Trophoblast cell (in vitro differentiated cells and primary cell): Measurements from ENCODE around the gene SENP6.
"Not testable (repeated sequence)": the region's sequence is repeated elsewhere in the genome, so short reads cannot be mapped to it uniquely, and the experiment has no call there.

Experiments used
- DNase-seq, 2 donors: peaks; one replicate each; pipeline ENCODE4 v3.0.0-alpha.2; 2016
- H2AFZ ChIP-seq: 2 replicates; pipeline ENCODE4 v1.6.1; 2013; ENCODE audit warnings: low read length, moderate library complexity, mild to moderate bottlenecking; ENCODE audit not compliant: insufficient read depth, poor library complexity
- H2AK5ac ChIP-seq: 2 replicates; pipeline ENCODE4 v1.6.1; 2013; ENCODE audit warnings: mild to moderate bottlenecking, low read length
- H2BK120ac ChIP-seq: 2 replicates; pipeline ENCODE4 v1.6.1; 2013; ENCODE audit warnings: low read length, mild to moderate bottlenecking, moderate library complexity; ENCODE audit not compliant: insufficient read depth, poor library complexity
- H2BK12ac ChIP-seq: 2 replicates; pipeline ENCODE4 v1.6.1; 2013; ENCODE audit warnings: mild to moderate bottlenecking, low read length, moderate library complexity
- H2BK5ac ChIP-seq: 2 replicates; pipeline ENCODE4 v1.6.1; 2013; ENCODE audit warnings: low read length, low read depth, moderate library complexity, mild to moderate bottlenecking; ENCODE audit not compliant: poor library complexity
- H3K14ac ChIP-seq: 2 replicates; pipeline ENCODE4 v1.6.1; 2013; ENCODE audit warnings: mild to moderate bottlenecking, low read length
- H3K18ac ChIP-seq: 2 replicates; pipeline ENCODE4 v1.6.1; 2013; ENCODE audit warnings: mild to moderate bottlenecking, low read length
- H3K23ac ChIP-seq: 2 replicates; pipeline ENCODE4 v1.6.1; 2013; ENCODE audit warnings: low read length
- H3K27ac ChIP-seq: 2 replicates; pipeline ENCODE4 v1.5.1; 2013; ENCODE audit warnings: low read depth, mild to moderate bottlenecking, inconsistent platforms, low read length, moderate library complexity
- H3K27me3 ChIP-seq: 2 replicates; pipeline ENCODE4 v1.6.1; 2013; ENCODE audit warnings: inconsistent platforms, mild to moderate bottlenecking, low read length, moderate library complexity; ENCODE audit not compliant: insufficient read depth
- H3K36me3 ChIP-seq, 2 experiments: 1 replicate in 1 of 2; 2 replicates in 1 of 2; pipeline ENCODE4 v1.6.1; 2013; ENCODE audit warnings: low read length in 2 of 2, mild to moderate bottlenecking in 2 of 2, moderate library complexity in 1 of 2; ENCODE audit not compliant: insufficient read depth in 2 of 2, control insufficient read depth in 1 of 2
- H3K4ac ChIP-seq: 2 replicates; pipeline ENCODE4 v1.6.1; 2013; ENCODE audit warnings: low read depth, mild to moderate bottlenecking, low read length, moderate library complexity
- H3K4me1 ChIP-seq, 2 experiments: 1 replicate in 1 of 2; 2 replicates in 1 of 2; pipeline ENCODE4 v1.6.1; 2013; ENCODE audit warnings: low read length in 2 of 2, mild to moderate bottlenecking in 2 of 2, moderate library complexity in 1 of 2; ENCODE audit not compliant: insufficient read depth in 2 of 2, control insufficient read depth in 1 of 2
- H3K4me2 ChIP-seq: 2 replicates; pipeline ENCODE4 v1.6.1; 2013; ENCODE audit warnings: inconsistent platforms, mild to moderate bottlenecking, low read length, moderate library complexity
- H3K4me3 ChIP-seq: 2 replicates; pipeline ENCODE4 v1.5.1; 2013; ENCODE audit warnings: mild to moderate bottlenecking, low read depth, low read length, inconsistent platforms
- H3K79me1 ChIP-seq: one replicate; pipeline ENCODE4 v1.6.1; 2013; ENCODE audit warnings: low read length
- H3K79me2 ChIP-seq: 2 replicates; pipeline ENCODE4 v1.6.1; 2013; ENCODE audit warnings: low read length, mild to moderate bottlenecking; ENCODE audit not compliant: control insufficient read depth, insufficient read depth, poor library complexity
- H3K9ac ChIP-seq: 2 replicates; pipeline ENCODE4 v1.6.1; 2013; ENCODE audit warnings: mild to moderate bottlenecking, low read length
- H3K9me3 ChIP-seq: 2 replicates; pipeline ENCODE4 v1.6.1; 2013; ENCODE audit warnings: low read depth, mild to moderate bottlenecking, control low read depth, inconsistent platforms, low read length; ENCODE audit not compliant: insufficient read depth
- H4K12ac ChIP-seq: 2 replicates; pipeline ENCODE4 v1.6.1; 2013; ENCODE audit warnings: low read depth, mild to moderate bottlenecking, low read length, moderate library complexity
- H4K8ac ChIP-seq: 2 replicates; pipeline ENCODE4 v1.6.1; 2013; ENCODE audit warnings: low read depth, mild to moderate bottlenecking, low read length, moderate library complexity
- H4K91ac ChIP-seq: one replicate; pipeline ENCODE4 v1.6.1; 2013; ENCODE audit warnings: low read depth, mild to moderate bottlenecking, low read length, moderate library complexity
- whole genome bisulfite sequencing: extraction: QIAGEN DNeasy Blood & Tissue Kit; methylation state at CpG from one replicate; pipeline ENCODE4 v1.1.7; 2013; ENCODE audit warnings: missing lambda C conversion rate; ENCODE audit not compliant: insufficient read length, insufficient coverage; ENCODE audit errors: extremely low coverage; 5-methylcytosine and 5-hydroxymethylcytosine counted together

SENP6 gene

GRCh38 chr6:75627708-75628107 is 26.0 kb downstream of the SENP6 start:
- not testable (repeated sequence) for H3K27ac ChIP-seq, H2AK5ac ChIP-seq, H3K27me3 ChIP-seq, H3K4ac ChIP-seq, H2BK120ac ChIP-seq, DNase-seq, H3K4me2 ChIP-seq, H2BK5ac ChIP-seq, H3K9me3 ChIP-seq, H3K18ac ChIP-seq, H3K9ac ChIP-seq, H3K14ac ChIP-seq, H3K23ac ChIP-seq, H3K4me3 ChIP-seq, H4K12ac ChIP-seq, H3K79me2 ChIP-seq, H4K91ac ChIP-seq, H2AFZ ChIP-seq, H2BK12ac ChIP-seq, H4K8ac ChIP-seq, H3K79me1 ChIP-seq, H3K4me1 ChIP-seq
- no CpG with 5 or more reads among the region's 9 CpGs for WGBS
- peaks cover 12 to 18% of the 10 kb centered on the region in 2 experiments for H3K36me3 ChIP-seq

GRCh38 chr6:75631859-75632635 is 30.4 kb downstream of the SENP6 start:
- H3K36me3 ChIP-seq, result peaks cover 11 to 15% of the 10 kb centered on the region in 2 experiments
- H3K14ac ChIP-seq, result no peak overlapping the region
- no peaks in the 10 kb centered on the region for H3K79me2 ChIP-seq
- no peaks in the 10 kb centered on the region for H3K27me3 ChIP-seq
- no peak for DNase-seq
- no peak overlapping the region for H2BK120ac ChIP-seq
- H3K23ac ChIP-seq, result no peak overlapping the region
- H3K4me2 ChIP-seq, result no peak overlapping the region
- no peaks in the 10 kb centered on the region for H3K79me1 ChIP-seq
- H3K4me1 ChIP-seq, result no peaks in the 10 kb centered on the region
- no CpG with 5 or more reads among the region's 5 CpGs for whole genome bisulfite sequencing
- H3K18ac ChIP-seq, result no peak overlapping the region
- no peak overlapping the region for H2AK5ac ChIP-seq
- H3K27ac ChIP-seq, result no peak overlapping the region
- no peak overlapping the region for H3K4ac ChIP-seq
- no peak overlapping the region for H2AFZ ChIP-seq
- H3K9me3 ChIP-seq, result no peaks in the 10 kb centered on the region
- H4K91ac ChIP-seq, result no peak overlapping the region
- no peak overlapping the region for H3K9ac ChIP-seq
- H4K8ac ChIP-seq, result no peak overlapping the region
- H2BK12ac ChIP-seq, result no peak overlapping the region
- H2BK5ac ChIP-seq, result no peak overlapping the region
- no peak overlapping the region for H4K12ac ChIP-seq
- H3K4me3 ChIP-seq, result no peak overlapping the region

GRCh38 chr6:75633045-75633444 is 31.4 kb downstream of the SENP6 start:
- no CpG with 5 or more reads among the region's 1 CpG for WGBS
- Histone ChIP-seq H2BK120ac (no peak overlapping the region), H3K36me3 (peaks cover 12 to 14% of the 10 kb centered on the region in 2 experiments), H3K23ac (no peak overlapping the region), H3K9ac (no peak overlapping the region), H2AFZ (no peak overlapping the region), H3K14ac (no peak overlapping the region), H2BK12ac (no peak overlapping the region), H3K79me2 (no peaks in the 10 kb centered on the region), H3K4me2 (no peak overlapping the region), H3K4me1 (no peaks in the 10 kb centered on the region), H4K91ac (no peak overlapping the region), H3K9me3 (no peaks in the 10 kb centered on the region), H3K18ac (no peak overlapping the region), H3K4me3 (no peak overlapping the region), H3K27me3 (no peaks in the 10 kb centered on the region), H4K8ac (no peak overlapping the region), H2BK5ac (no peak overlapping the region), H3K27ac (no peak overlapping the region), H2AK5ac (no peak overlapping the region), H3K4ac (no peak overlapping the region), H4K12ac (no peak overlapping the region), H3K79me1 (no peaks in the 10 kb centered on the region)
- no peak for DNase-seq

GRCh38 chr6:75642311-75642710 is 40.6 kb downstream of the SENP6 start:
- H4K91ac ChIP-seq, result no peak overlapping the region

More at GRCh38 chr6:75642311-75642710, 40.6 kb downstream of the SENP6 start:
- H2BK5ac ChIP-seq, result no peak overlapping the region
- no peak overlapping the region for H3K4me3 ChIP-seq
- H3K9ac ChIP-seq, result no peak overlapping the region
- no peak overlapping the region for H3K4me2 ChIP-seq
- H3K4me1 ChIP-seq, result peaks cover 0 to 1% of the 10 kb centered on the region in 2 experiments
- H3K36me3 ChIP-seq, result peaks cover 9 to 10% of the 10 kb centered on the region in 2 experiments
- H2BK12ac ChIP-seq, result no peak overlapping the region
- no peak for DNase-seq
- H3K27me3 ChIP-seq, result no peaks in the 10 kb centered on the region
- H3K18ac ChIP-seq, result no peak overlapping the region
- H2AK5ac ChIP-seq, result no peak overlapping the region
- H3K23ac ChIP-seq, result no peak overlapping the region
- H2BK120ac ChIP-seq, result no peak overlapping the region
- no peaks in the 10 kb centered on the region for H3K79me1 ChIP-seq
- H4K8ac ChIP-seq, result no peak overlapping the region
- no peak overlapping the region for H4K12ac ChIP-seq
- no CpG with 5 or more reads among the region's 5 CpGs for WGBS
- no peak overlapping the region for H3K4ac ChIP-seq
- no peaks in the 10 kb centered on the region for H3K79me2 ChIP-seq
- H3K27ac ChIP-seq, result no peak overlapping the region
- H2AFZ ChIP-seq, result no peak overlapping the region
- H3K14ac ChIP-seq, result no peak overlapping the region
- no peaks in the 10 kb centered on the region for H3K9me3 ChIP-seq
